Stimulated activated CD8-positive, alpha-beta memory T cell treated with anti-CD3 and anti-CD28 coated beads, Interleukin-12 subunit alpha, Interleukin-12 subunit beta, amount 100 ng/mL, for 24 hours (primary cell): ENCODE measurements around the gene NRF1.

Experiments
- DNase-seq: peaks from one replicate; pipeline ENCODE4 v3.0.0-alpha.2; 2020; ENCODE audit errors: extremely low read depth

The NRF1 gene

GRCh38 chr7:129684777-129685176 lies 73.3 kb downstream of the NRF1 start:
- no peak for DNase-seq

- no peak for DNase-seq
Measured at GRCh38 chr7:129686063-129686462, 74.5 kb downstream of the NRF1 start.

- DNase-seq, result no peak
Measured at GRCh38 chr7:129688503-129689222, 77.1 kb downstream of the NRF1 start.

- DNase-seq, result no peak
Measured at GRCh38 chr7:129689995-129690581, 78.6 kb downstream of the NRF1 start.

- DNase-seq, result no peak
Measured at GRCh38 chr7:129690701-129691100, 79.2 kb downstream of the NRF1 start.

DNA sequence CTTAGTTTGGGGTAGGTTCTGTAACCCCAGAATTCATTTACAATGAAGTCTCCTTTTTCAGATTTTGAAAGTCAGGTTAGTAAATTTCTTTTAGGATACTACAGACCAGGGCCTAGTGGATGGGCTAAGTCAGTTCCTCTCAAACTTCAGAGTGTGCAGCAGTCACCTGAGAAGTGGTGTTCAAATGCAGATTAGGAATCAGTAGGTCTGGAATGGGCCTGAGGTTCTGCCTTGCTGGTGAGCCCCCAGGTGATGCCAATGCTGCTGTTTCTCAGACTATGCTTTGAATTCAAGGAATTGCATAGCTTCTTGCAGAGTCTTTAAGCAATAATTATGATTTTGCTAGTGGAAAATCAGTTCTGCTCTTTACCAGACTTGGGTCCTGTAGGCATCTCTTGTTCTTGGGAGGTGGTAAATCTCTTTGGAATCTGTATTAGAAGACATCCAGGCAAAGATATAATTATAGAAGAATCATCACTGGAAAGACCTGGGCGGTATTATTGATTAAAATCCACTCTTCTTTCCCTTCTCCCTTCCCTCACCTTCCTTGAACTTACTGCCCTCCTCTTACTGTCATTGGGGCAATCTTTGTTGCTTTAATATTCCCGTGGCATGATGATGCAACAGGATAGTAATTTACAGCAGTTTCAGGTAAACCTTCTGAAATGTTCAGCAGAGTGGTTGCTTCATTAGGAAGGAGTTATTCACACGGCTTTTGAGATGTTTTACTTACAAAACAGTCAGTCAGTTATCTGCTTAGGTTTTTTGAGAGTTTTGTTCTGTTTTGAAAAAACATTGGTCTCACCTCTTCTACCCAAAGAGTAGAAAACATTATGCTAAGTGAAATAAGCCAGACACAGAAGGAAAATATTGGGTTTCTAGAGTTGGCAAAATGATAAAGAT lies 87.2 kb downstream of the NRF1 start:
- no peak for DNase-seq

- DNase-seq, result no peak
Measured at GRCh38 chr7:129702316-129702715, 90.8 kb downstream of the NRF1 start.

DNA sequence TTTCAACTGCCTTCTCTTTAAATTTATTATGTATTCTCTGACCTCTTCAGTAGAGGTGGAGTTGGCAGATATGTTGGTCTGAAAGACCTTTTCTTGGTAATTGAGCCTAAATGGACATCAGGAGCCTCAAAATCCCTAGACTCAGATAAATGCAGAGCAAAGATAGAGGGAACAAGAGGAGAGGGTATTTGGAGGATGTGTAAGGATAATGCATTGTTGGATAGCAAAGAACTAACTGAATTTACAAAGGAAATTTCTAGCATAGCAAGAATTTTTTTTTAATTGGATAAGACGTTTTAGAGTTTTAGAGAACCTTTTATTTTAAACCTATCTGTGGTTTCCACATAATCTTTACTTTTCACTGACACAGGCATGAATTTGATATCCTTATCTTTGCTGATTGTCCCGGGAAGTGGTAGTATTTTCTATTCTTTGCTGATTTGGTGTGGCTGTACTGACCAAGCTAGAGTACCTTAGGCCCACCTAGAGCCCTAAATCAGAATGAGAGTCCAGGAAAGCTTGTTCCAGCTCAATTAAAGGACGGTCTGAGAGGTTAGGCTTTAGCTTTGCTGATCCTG lies 91.3 kb downstream of the NRF1 start:
- no peak for DNase-seq

DNA sequence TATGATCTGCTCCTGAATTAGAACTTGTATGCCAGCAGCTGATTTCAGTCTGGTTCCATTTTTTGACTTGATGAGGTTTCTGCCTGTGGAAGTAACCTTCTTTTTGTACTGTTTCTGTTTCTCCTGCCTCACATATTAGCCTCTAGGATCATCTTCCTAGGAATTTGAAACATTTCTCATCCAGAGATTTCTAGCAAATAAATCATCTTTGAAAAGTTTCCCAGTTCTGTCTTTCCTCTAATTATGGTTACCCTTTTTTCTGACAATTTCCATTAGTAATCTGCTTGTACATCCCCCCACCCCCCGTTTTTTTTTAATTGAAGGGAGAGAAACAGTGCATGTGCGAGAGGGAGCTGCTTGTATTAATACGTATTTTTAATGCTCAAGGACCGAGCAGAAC lies 92.2 kb downstream of the NRF1 start:
- no peak for DNase-seq

GRCh38 chr7:129707910-129708499 lies 96.5 kb downstream of the NRF1 start:
- DNase-seq, result no peak

DNA sequence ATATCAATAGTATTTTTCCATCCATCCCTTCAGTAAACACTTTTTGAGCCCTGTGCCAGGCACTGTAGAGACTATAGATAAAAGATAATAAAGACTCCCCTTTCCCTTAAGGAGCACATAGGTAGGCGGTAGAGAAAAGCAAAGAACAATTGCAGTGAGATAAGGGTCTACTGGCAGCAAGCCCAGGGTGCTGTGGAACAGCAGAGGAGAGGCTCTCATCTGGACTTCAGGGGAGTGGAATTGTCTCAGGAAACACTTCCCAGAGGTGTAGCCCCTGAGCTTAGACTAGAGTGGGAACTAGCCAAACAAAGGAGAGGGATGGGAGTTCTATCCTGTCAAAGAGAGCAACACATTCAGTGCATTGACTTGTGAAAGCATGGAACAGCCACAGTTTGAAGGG lies 102.0 kb downstream of the NRF1 start:
- no peak for DNase-seq

DNA sequence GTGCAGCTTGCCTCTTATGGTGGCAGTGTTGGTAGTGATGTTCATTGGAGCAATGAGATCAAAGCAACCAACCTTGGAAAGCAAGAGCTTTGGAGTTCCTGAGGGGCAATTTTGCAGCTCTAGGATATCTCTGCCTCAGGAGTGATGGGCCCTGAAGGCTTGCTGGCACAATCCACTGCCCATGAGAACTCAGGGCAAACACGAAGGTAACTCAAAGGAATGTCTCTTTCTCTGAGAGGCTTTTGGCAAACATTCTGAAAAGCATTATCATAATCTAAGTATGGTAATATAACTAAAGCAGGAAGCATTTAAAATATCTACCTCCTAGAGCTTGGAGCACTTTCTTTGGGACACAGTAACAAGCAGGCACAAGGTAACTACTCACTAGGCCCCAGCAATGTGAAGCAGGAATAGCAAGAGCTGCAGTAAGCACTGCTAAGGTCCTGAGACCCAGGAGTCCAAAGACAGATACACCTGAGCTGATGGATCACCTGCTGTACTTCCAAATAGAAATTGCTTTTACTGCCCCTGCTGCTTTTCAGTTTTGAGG lies 103.1 kb downstream of the NRF1 start:
- DNase-seq, result no peak

- no peak for DNase-seq
Measured at GRCh38 chr7:129719980-129720732, 108.6 kb downstream of the NRF1 start.

DNA sequence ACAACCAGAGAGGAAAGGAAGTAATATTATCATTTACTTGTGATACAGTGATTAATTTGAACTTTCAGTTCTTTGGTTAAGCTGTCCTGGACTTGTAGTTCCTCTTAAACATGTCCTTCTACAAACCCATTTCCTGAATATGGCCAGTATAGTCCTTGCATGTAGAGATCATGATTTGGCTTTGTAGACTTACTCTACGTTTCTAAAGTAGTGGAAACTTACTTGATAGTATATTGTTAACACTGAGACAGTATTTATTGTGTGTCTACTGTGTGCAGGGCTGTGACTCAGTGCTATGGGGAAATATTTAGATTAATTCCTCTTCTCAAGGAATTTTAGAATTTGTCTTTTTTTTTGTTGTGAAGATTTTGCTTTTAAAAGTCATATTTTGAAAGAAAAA lies 109.5 kb downstream of the NRF1 start:
- no peak for DNase-seq

GRCh38 chr7:129723679-129724078 lies 112.2 kb downstream of the NRF1 start:
- no peak for DNase-seq

DNA sequence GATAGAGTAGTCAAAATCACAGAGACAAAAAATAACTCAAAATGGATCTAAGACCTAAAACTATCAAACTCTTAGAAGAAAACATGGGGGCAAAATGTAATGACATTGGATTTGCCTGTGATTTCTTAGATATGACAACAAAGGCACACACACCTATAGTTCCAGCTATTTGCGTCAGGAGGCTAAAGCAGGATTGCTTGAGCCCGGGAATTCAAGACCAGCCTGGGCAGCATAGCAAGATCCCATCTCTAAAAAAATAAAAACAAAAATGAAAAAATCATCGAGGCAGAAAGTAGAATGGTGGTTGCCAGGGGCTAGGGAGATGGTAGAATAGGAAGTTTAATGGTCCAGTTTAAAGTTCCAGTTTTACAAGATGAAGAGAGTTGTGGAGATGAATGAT lies 113.3 kb downstream of the NRF1 start:
- no peak for DNase-seq

- DNase-seq, result no peak
Measured at GRCh38 chr7:129728875-129729467, 117.5 kb downstream of the NRF1 start.

GRCh38 chr7:129729511-129729910 lies 118.0 kb downstream of the NRF1 start:
- no peak for DNase-seq

DNA sequence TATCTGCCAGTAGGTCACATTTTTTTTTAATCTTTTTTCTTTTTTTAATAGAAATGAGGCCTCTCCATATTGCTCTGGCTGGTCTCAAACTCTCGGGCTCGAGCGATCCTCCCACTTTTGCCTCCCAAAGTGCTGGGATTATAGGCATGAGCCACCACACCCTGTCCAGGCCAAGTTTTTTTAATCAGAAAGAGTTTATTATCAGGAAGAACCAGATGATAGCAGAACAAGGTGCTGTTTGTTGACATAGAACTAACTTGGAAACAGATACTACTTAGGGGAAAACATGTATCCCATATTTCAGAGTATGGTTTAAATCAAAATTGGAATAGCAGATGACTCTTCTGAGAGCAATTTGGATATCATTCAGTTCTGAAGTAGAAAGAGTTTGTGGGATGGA lies 118.6 kb downstream of the NRF1 start:
- no peak for DNase-seq

DNA sequence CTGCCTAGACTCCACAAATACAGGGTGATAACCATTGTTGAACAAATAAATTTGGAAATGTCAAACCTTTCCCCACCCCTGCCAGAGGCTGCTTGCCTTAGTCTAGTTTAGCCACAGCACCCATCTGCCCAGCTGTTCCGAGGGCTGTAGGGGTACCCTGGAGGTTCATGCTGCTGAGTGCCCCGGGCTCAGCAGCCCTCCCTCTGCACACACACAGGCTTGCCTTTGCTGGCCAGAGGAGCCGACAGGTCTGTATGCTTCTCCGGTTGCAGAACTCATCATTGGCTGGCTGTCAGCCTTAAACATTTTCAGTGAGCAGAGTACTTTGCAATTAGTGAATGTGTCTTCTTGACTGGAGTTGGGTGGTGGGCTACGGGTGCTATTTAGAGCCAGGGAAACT lies 122.9 kb downstream of the NRF1 start:
- no peak for DNase-seq

GRCh38 chr7:129739427-129739826 lies 127.9 kb downstream of the NRF1 start:
- no peak for DNase-seq
